ENCODE results near the gene PPP6R2.

Gene PPP6R2

GRCh38 chr22:50467341-50467740 is 124.2 kb downstream of the PPP6R2 start:
- no peak for DNase-seq (ENCODE audit: low read depth, low spot score)

- no peak for DNase-seq (ENCODE audit: low read depth, low spot score)
These were observed 124.8 kb downstream of the PPP6R2 start for GRCh38 chr22:50467773-50468440.

GRCh38 chr22:50468626-50469025 is 125.5 kb downstream of the PPP6R2 start:
- no peak for DNase-seq (ENCODE audit: low read depth, low spot score)

- DNase-seq (ENCODE audit: low read depth, low spot score) = peak; percentile 61
These were observed 126.5 kb downstream of the PPP6R2 start for GRCh38 chr22:50469377-50470305.

- no peak for DNase-seq (ENCODE audit: low read depth, low spot score)
These were observed 127.4 kb downstream of the PPP6R2 start for GRCh38 chr22:50470491-50470890.

GRCh38 chr22:50471197-50471847 is 128.2 kb downstream of the PPP6R2 start:
- DNase-seq (ENCODE audit: low read depth, low spot score) = no peak

- DNase-seq (ENCODE audit: low read depth, low spot score) = no peak
These were observed 128.8 kb downstream of the PPP6R2 start for GRCh38 chr22:50471962-50472361.

GRCh38 chr22:50473088-50473487 is 130.0 kb downstream of the PPP6R2 start:
- DNase-seq (ENCODE audit: low read depth, low spot score) = no peak

- peak; percentile 69 for DNase-seq (ENCODE audit: low read depth, low spot score)
These were observed 130.9 kb downstream of the PPP6R2 start for GRCh38 chr22:50473855-50474671.

- peak; percentile 98 for DNase-seq (ENCODE audit: low read depth, low spot score)
These were observed 131.9 kb downstream of the PPP6R2 start, which contains the start of gene SBF1 for GRCh38 chr22:50474710-50475651. Gene SBF1, minus strand, starts transcription at chr22:50475035. Its CDS starts 195 bp downstream, at chr22:50474840.

- no peak for DNase-seq (ENCODE audit: low read depth, low spot score)
These were observed 132.5 kb downstream of the PPP6R2 start for GRCh38 chr22:50475652-50476002.

- DNase-seq (ENCODE audit: low read depth, low spot score) = no peak
These were observed 133.7 kb downstream of the PPP6R2 start for GRCh38 chr22:50476868-50477267.

- DNase-seq (ENCODE audit: low read depth, low spot score) = no peak
These were observed 134.8 kb downstream of the PPP6R2 start for GRCh38 chr22:50477923-50478322.

- DNase-seq (ENCODE audit: low read depth, low spot score) = no peak
These were observed 136.6 kb downstream of the PPP6R2 start for GRCh38 chr22:50479721-50480120.

- DNase-seq (ENCODE audit: low read depth, low spot score) = no peak
These were observed 137.9 kb downstream of the PPP6R2 start for GRCh38 chr22:50481045-50481439.

- peak; percentile 34 for DNase-seq (ENCODE audit: low read depth, low spot score)
These were observed 138.4 kb downstream of the PPP6R2 start, which contains the start of gene ADM2 for GRCh38 chr22:50481440-50482106. Gene ADM2, plus strand, starts transcription at chr22:50481543. Its CDS starts 305 bp downstream, at chr22:50481848.

- DNase-seq (ENCODE audit: low read depth, low spot score) = no peak
These were observed 139.3 kb downstream of the PPP6R2 start for GRCh38 chr22:50482107-50483074.

GRCh38 chr22:50483106-50483505 is 140.0 kb downstream of the PPP6R2 start:
- no peak for DNase-seq (ENCODE audit: low read depth, low spot score)

Measured in astrocyte of the hippocampus (primary cell).